Measurements from ENCODE around the gene CD247. TPM values are rescaled to one million over a fixed set of nuclear protein-coding genes. Genes with fewer than 3 reads are reported as not detected.

CD247 gene
- total RNA-seq, 1 donor = not detected

- no peaks in the 10 kb centered on the region for H3K4me1 ChIP-seq (ENCODE audit: insufficient read depth, low read length)
- no peak overlapping the region for H3K4me3 ChIP-seq (ENCODE audit: insufficient read depth, low read length)
- H3K27ac ChIP-seq (ENCODE audit: low read depth, low read length) = no peak overlapping the region
- peaks cover 10% of the 10 kb centered on the region for H3K36me3 ChIP-seq (ENCODE audit: insufficient read depth, low read length)
- no peak for DNase-seq (ENCODE audit: insufficient read length, low spot score, missing footprints)
- no peak for TF ChIP-seq CTCF (IDR thresholded peaks at IDR 0.05; ENCODE audit: extremely low read depth, low read depth, low read length)
- H3K4me2 ChIP-seq (ENCODE audit: insufficient read depth, low read length) = no peak overlapping the region
- H3K27me3 ChIP-seq (ENCODE audit: insufficient read depth, low read length) = no peaks in the 10 kb centered on the region
- H3K9me3 ChIP-seq (ENCODE audit: low read depth, low read length) = no peaks in the 10 kb centered on the region
- no peaks in the 10 kb centered on the region for H3K79me2 ChIP-seq (ENCODE audit: insufficient read depth, low read length)
- no peaks in the 10 kb centered on the region for H4K20me1 ChIP-seq (ENCODE audit: insufficient read depth, low read length)
- H2AFZ ChIP-seq (ENCODE audit: low read length) = no peak overlapping the region
Measured at GRCh38 chr1:167412072-167412471, 106.3 kb downstream of the CD247 start.

- Histone ChIP-seq H4K20me1 (ENCODE audit: insufficient read depth, low read length) (no peaks in the 10 kb centered on the region), H2AFZ (ENCODE audit: low read length) (no peak overlapping the region), H3K4me1 (ENCODE audit: insufficient read depth, low read length) (no peaks in the 10 kb centered on the region), H3K27me3 (ENCODE audit: insufficient read depth, low read length) (no peaks in the 10 kb centered on the region), H3K27ac (ENCODE audit: low read depth, low read length) (no peak overlapping the region), H3K4me3 (ENCODE audit: insufficient read depth, low read length) (no peak overlapping the region), H3K79me2 (ENCODE audit: insufficient read depth, low read length) (no peaks in the 10 kb centered on the region), H3K36me3 (ENCODE audit: insufficient read depth, low read length) (peaks cover 8% of the 10 kb centered on the region), H3K9me3 (ENCODE audit: low read depth, low read length) (no peaks in the 10 kb centered on the region), H3K4me2 (ENCODE audit: insufficient read depth, low read length) (no peak overlapping the region)
- DNase-seq (ENCODE audit: insufficient read length, low spot score, missing footprints) = no peak
- no peak for TF ChIP-seq CTCF (IDR thresholded peaks at IDR 0.05; ENCODE audit: extremely low read depth, low read depth, low read length)
Measured at GRCh38 chr1:167409183-167409582, 109.1 kb downstream of the CD247 start.

- DNase-seq (ENCODE audit: insufficient read length, low spot score, missing footprints) = no peak
- no peaks in the 10 kb centered on the region for H3K79me2 ChIP-seq (ENCODE audit: insufficient read depth, low read length)
- no peaks in the 10 kb centered on the region for H3K9me3 ChIP-seq (ENCODE audit: low read depth, low read length)
- no peaks in the 10 kb centered on the region for H3K4me1 ChIP-seq (ENCODE audit: insufficient read depth, low read length)
- H3K4me2 ChIP-seq (ENCODE audit: insufficient read depth, low read length) = no peak overlapping the region
- no peak overlapping the region for H3K27ac ChIP-seq (ENCODE audit: low read depth, low read length)
- H3K36me3 ChIP-seq (ENCODE audit: insufficient read depth, low read length) = peaks cover 8% of the 10 kb centered on the region
- H2AFZ ChIP-seq (ENCODE audit: low read length) = no peak overlapping the region
- H3K4me3 ChIP-seq (ENCODE audit: insufficient read depth, low read length) = no peak overlapping the region
- no peaks in the 10 kb centered on the region for H3K27me3 ChIP-seq (ENCODE audit: insufficient read depth, low read length)
- H4K20me1 ChIP-seq (ENCODE audit: insufficient read depth, low read length) = no peaks in the 10 kb centered on the region
- TF ChIP-seq CTCF (IDR thresholded peaks at IDR 0.05; ENCODE audit: extremely low read depth, low read depth, low read length) = no peak
Measured at GRCh38 chr1:167408355-167408754, 110.0 kb downstream of the CD247 start.

GRCh38 chr1:167404908-167405307 lies 113.4 kb downstream of the CD247 start:
- no peaks in the 10 kb centered on the region for H3K4me1 ChIP-seq (ENCODE audit: insufficient read depth, low read length)
- DNase-seq (ENCODE audit: insufficient read length, low spot score, missing footprints) = no peak
- no peaks in the 10 kb centered on the region for H3K79me2 ChIP-seq (ENCODE audit: insufficient read depth, low read length)
- H2AFZ ChIP-seq (ENCODE audit: low read length) = no peak overlapping the region
- no peak overlapping the region for H3K27ac ChIP-seq (ENCODE audit: low read depth, low read length)
- no peak overlapping the region for H3K4me2 ChIP-seq (ENCODE audit: insufficient read depth, low read length)
- no peak for TF ChIP-seq CTCF (IDR thresholded peaks at IDR 0.05; ENCODE audit: extremely low read depth, low read depth, low read length)
- H3K27me3 ChIP-seq (ENCODE audit: insufficient read depth, low read length) = no peaks in the 10 kb centered on the region
- no peaks in the 10 kb centered on the region for H3K36me3 ChIP-seq (ENCODE audit: insufficient read depth, low read length)
- no peak overlapping the region for H3K4me3 ChIP-seq (ENCODE audit: insufficient read depth, low read length)
- no peaks in the 10 kb centered on the region for H3K9me3 ChIP-seq (ENCODE audit: low read depth, low read length)
- H4K20me1 ChIP-seq (ENCODE audit: insufficient read depth, low read length) = no peaks in the 10 kb centered on the region

Data from osteoblast (primary cell).